ENCODE measurements around the gene SLC35A4.

DNA sequence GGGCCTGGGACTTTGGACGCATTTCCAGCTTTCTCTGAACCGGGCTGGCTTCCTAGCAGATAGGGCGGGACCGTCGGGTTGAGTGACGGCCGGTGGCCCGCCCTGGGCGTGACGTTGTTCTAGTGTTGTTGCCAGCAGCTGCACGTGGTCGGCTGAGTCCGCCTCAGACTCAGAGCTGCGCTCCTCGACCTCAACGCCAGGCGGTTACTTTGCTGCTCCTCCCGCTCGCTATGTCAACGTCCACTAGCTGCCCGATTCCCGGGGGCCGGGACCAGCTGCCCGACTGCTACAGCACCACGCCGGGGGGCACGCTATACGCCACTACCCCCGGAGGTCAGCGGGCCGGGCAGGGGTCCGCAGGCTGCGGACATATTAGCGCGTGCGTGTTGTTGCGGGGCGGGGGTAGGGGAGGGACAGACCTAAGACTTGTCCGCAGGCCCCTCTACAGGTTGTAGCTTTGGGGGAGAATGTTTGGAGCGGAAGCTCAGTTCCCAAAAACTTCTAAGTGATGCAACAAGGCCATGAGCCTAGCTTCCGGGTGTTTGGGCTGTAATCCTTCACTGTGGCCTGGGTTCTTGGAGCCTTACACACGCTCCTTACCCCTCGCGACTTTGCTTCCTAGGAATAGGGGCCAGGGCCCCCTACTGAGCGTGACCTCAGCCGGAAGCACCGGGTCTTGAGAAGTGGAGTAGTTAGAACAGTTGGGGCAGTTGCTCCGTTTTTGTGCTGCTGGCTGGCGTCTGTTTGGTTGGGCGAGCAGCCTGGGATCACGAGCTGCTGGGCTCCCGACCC lies 16.9 kb upstream of the SLC35A4 start, which contains the start of gene EIF4EBP3:
- TF ChIP-seq POLR2A (IDR thresholded peaks at IDR 0.05) = peak in 2 of 4 donors; percentile 78 to 85
- TF ChIP-seq, protein P1, sequence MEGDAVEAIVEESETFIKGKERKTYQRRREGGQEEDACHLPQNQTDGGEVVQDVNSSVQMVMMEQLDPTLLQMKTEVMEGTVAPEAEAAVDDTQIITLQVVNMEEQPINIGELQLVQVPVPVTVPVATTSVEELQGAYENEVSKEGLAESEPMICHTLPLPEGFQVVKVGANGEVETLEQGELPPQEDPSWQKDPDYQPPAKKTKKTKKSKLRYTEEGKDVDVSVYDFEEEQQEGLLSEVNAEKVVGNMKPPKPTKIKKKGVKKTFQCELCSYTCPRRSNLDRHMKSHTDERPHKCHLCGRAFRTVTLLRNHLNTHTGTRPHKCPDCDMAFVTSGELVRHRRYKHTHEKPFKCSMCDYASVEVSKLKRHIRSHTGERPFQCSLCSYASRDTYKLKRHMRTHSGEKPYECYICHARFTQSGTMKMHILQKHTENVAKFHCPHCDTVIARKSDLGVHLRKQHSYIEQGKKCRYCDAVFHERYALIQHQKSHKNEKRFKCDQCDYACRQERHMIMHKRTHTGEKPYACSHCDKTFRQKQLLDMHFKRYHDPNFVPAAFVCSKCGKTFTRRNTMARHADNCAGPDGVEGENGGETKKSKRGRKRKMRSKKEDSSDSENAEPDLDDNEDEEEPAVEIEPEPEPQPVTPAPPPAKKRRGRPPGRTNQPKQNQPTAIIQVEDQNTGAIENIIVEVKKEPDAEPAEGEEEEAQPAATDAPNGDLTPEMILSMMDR (IDR thresholded peaks at IDR 0.05) = peak in 5 of 6 experiments; percentile 54 to 89 (median 71)

Measured in esophagus squamous epithelium (tissue), 4 donors.